ENCODE measurements around the gene EEF2K. TPM values are rescaled to one million over a fixed set of nuclear protein-coding genes. Genes with fewer than 3 reads are reported as not detected.

The EEF2K gene
- total RNA-seq, 2 experiments from 2014 or later, result 10.1 to 13.2 TPM

DNA sequence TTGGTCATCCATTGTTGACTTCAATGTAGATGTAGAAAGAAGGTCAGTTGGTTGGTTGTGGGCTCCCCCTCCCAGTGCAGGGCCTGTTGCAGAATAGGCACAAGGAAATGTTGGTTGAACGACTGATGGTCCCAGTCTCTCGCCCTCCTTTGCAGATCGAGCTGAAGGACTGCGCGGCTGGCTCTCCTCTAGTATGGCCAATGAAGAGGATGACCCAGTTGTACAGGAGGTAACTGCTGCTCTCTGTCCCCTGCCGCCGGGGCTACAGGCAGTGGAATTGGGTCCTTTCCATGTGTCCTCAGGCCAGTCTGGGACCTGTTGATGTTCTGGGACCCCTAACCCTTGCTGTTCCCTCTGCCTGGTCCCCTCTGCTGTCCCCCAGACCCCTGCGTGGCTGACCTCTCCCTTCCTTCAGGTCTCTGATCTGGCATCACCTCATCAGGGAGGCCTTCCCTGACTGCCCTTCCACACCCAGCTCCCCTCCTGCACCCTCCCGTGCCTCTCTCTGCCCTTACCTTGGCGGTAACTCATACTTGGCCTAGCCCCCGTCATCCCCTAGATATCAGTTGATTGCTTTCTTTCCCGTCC, 96.8 kb downstream of the EEF2K start:
- H3K27me3 ChIP-seq (ENCODE audit: control insufficient read depth in 1 of 2, insufficient read depth in 2 of 2, low read length in 2 of 2), result no peaks in the 10 kb centered on the region
- H3K27me3 Mint-ChIP-seq, result peaks cover 7% of the 10 kb centered on the region
- H3K36me3 Mint-ChIP-seq (ENCODE audit: low read depth), result peaks cover 89% of the 10 kb centered on the region
- no peak overlapping the region for H3K4me3 ChIP-seq (ENCODE audit: low read length)
- ChIA-PET POLR2A (no interaction called here), CTCF (no interaction called here)
- no peaks in the 10 kb centered on the region for H3K9me3 Mint-ChIP-seq
- no peaks in the 10 kb centered on the region for H3K9me3 ChIP-seq (ENCODE audit: control insufficient read depth in 1 of 2, insufficient read depth in 1 of 2, low read length in 2 of 2)
- H3K27ac ChIP-seq (ENCODE audit: low read depth in 1 of 2, low read length in 2 of 2), result no peak overlapping the region
- intact Hi-C loops (cut with DNase I, micrococcal nuclease), result no loop called here
- no peak for ATAC-seq (ENCODE audit: poor library complexity)
- peaks cover 62% of the 10 kb centered on the region for H3K36me3 ChIP-seq (ENCODE audit: insufficient read depth, low read length)
- H3K4me1 Mint-ChIP-seq (ENCODE audit: low read depth), result peaks cover 57% of the 10 kb centered on the region
- H3K4me1 ChIP-seq (ENCODE audit: insufficient read depth, low read length), result peaks cover 40% of the 10 kb centered on the region
- TF ChIP-seq, protein P1, sequence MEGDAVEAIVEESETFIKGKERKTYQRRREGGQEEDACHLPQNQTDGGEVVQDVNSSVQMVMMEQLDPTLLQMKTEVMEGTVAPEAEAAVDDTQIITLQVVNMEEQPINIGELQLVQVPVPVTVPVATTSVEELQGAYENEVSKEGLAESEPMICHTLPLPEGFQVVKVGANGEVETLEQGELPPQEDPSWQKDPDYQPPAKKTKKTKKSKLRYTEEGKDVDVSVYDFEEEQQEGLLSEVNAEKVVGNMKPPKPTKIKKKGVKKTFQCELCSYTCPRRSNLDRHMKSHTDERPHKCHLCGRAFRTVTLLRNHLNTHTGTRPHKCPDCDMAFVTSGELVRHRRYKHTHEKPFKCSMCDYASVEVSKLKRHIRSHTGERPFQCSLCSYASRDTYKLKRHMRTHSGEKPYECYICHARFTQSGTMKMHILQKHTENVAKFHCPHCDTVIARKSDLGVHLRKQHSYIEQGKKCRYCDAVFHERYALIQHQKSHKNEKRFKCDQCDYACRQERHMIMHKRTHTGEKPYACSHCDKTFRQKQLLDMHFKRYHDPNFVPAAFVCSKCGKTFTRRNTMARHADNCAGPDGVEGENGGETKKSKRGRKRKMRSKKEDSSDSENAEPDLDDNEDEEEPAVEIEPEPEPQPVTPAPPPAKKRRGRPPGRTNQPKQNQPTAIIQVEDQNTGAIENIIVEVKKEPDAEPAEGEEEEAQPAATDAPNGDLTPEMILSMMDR (IDR thresholded peaks at IDR 0.05), result no peak
- H3K4me3 Mint-ChIP-seq, result peak overlapping the region; percentile 18
- DNase-seq, result no peak
- peak overlapping the region; percentile 64 for H3K27ac Mint-ChIP-seq

DNA sequence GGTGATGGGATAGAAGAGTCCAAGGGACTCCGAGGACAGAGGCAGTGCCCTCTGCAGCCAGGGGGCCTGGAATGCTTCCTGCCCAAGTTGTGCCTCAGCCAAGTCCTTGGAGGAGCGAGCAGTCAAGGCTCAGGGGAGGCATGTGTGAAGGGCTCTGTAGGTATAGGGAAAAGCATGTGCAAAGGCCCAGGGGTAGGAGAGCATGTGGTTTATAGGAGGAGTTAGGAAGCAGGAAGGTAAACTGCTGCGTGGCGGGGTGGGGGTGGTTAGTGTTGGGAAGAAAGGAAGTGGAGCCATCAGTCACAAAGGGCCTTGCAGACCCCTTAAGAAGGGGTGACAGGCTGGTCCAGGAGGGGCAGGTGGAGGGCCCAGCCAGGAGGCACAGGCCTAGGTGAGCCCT, 98.3 kb downstream of the EEF2K start:
- peak overlapping the region; percentile 2 for H3K4me3 Mint-ChIP-seq
- peaks cover 41% of the 10 kb centered on the region for H3K4me1 Mint-ChIP-seq (ENCODE audit: low read depth)
- H3K27ac Mint-ChIP-seq, result peak overlapping the region; percentile 15
- no peaks in the 10 kb centered on the region for H3K27me3 ChIP-seq (ENCODE audit: control insufficient read depth in 1 of 2, insufficient read depth in 2 of 2, low read length in 2 of 2)
- CTCF ChIA-PET, result no interaction called here
- peaks cover 24% of the 10 kb centered on the region for H3K4me1 ChIP-seq (ENCODE audit: insufficient read depth, low read length)
- H3K27me3 Mint-ChIP-seq, result no peaks in the 10 kb centered on the region
- no peak overlapping the region for H3K4me3 ChIP-seq (ENCODE audit: low read length)
- peaks cover 75% of the 10 kb centered on the region for H3K36me3 ChIP-seq (ENCODE audit: insufficient read depth, low read length)
- TF ChIP-seq, protein P1 (IDR thresholded peaks at IDR 0.05), result no peak
- ATAC-seq (ENCODE audit: poor library complexity) (no peak), DNase-seq (no peak)
- intact Hi-C loops (cut with DNase I, micrococcal nuclease), result no loop called here
- H3K9me3 Mint-ChIP-seq, result no peaks in the 10 kb centered on the region
- POLR2A ChIA-PET, result no interaction called here
- H3K27ac ChIP-seq (ENCODE audit: low read depth in 1 of 2, low read length in 2 of 2), result no peak overlapping the region
- H3K36me3 Mint-ChIP-seq (ENCODE audit: low read depth), result peaks cover 89% of the 10 kb centered on the region
- no peaks in the 10 kb centered on the region for H3K9me3 ChIP-seq (ENCODE audit: control insufficient read depth in 1 of 2, insufficient read depth in 1 of 2, low read length in 2 of 2)

DNA sequence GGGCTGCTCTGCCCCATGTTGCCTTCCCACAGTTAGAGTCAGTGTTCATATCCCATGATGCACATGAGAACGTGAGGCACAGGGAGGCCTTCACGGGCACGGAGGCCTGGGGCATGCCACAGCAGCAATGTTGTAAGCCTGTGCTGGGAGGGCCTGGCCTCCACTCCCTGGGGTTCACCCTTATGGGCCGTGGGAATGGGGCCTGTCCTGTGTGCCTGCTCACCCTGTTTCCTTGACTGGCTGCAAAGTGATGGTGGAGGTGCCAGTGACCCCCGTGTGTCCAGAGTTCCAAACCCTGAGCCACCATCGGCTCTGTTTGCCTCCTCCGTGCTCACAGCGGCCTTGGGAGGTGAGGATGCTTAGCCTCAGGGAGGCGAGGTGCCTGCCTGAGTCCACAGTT, 100.7 kb downstream of the EEF2K start:
- intact Hi-C loops (cut with DNase I, micrococcal nuclease), result no loop called here
- Histone ChIP-seq H3K27ac (ENCODE audit: low read depth in 1 of 2, low read length in 2 of 2) (no peak overlapping the region), H3K36me3 (ENCODE audit: insufficient read depth, low read length) (peaks cover 79% of the 10 kb centered on the region), H3K4me1 (ENCODE audit: insufficient read depth, low read length) (peaks cover 7% of the 10 kb centered on the region), H3K27me3 (ENCODE audit: control insufficient read depth in 1 of 2, insufficient read depth in 2 of 2, low read length in 2 of 2) (no peaks in the 10 kb centered on the region), H3K9me3 (ENCODE audit: control insufficient read depth in 1 of 2, insufficient read depth in 1 of 2, low read length in 2 of 2) (no peaks in the 10 kb centered on the region), H3K4me3 (ENCODE audit: low read length) (no peak overlapping the region)
- POLR2A ChIA-PET, result no interaction called here
- no peak overlapping the region for H3K27ac Mint-ChIP-seq
- H3K27me3 Mint-ChIP-seq, result no peaks in the 10 kb centered on the region
- no peak overlapping the region for H3K4me3 Mint-ChIP-seq
- peaks cover 23% of the 10 kb centered on the region for H3K4me1 Mint-ChIP-seq (ENCODE audit: low read depth)
- peaks cover 88% of the 10 kb centered on the region for H3K36me3 Mint-ChIP-seq (ENCODE audit: low read depth)
- TF ChIP-seq, protein P1 (IDR thresholded peaks at IDR 0.05), result no peak
- no peak for ATAC-seq (ENCODE audit: poor library complexity)
- no peaks in the 10 kb centered on the region for H3K9me3 Mint-ChIP-seq
- no peak for DNase-seq
- CTCF ChIA-PET, result no interaction called here
